GM18505 (cell line): Measurements from ENCODE around the gene STK4.

ENCODE experiments used
- ATAC-seq: cut with Tn5 transposase; IDR thresholded peaks from one replicate; pipeline ENCODE4 v1.9.1; 2021; ENCODE audit not compliant: unreplicated experiment
- POLR2A ChIP-seq: IDR thresholded peaks from 4 replicates; pipeline ENCODE4 v1.6.1; 2011; ENCODE audit warnings: borderline replicate concordance; ENCODE audit not compliant: insufficient read depth, insufficient read length; ENCODE audit errors: extremely low read depth

Gene STK4

DNA sequence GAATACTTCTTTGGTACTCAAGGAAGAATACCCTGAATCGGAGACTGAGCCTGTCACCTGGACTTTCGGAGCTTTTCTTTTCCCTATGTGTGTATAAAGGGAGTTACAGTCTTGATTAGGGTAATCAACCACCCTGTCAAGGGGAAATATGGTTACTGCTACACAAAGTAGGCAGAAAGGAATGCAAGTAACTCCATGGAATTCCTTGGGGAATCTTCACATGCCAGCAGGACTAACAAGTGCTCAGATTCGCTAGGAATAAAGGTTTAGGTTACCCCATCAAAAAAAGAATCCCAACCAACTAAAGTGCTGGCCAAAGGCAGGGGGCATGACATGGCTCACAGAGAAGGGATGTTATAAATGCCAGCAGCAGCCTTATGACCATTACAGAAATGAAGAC is 124.2 kb downstream of the STK4 start:
- no peak for TF ChIP-seq POLR2A
- ATAC-seq: no peak

DNA sequence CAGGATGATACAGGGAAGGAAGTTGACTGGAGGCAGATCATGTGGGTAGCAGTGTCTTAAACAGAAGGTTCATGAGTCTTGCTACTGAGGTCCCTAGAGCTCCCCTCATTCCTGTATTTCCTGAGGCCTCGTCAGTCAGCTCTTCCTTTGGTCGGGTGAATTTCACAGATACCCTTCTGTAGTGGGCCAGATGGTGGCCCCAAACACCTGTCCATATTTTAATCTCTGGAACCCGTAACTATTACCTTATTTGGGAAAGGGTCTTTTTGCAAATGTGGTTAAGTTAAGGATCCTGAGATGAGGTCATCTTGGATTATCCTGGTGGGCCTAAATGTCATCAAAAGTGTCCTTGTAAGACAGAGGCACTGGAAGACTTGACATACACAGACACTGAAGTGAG is 125.1 kb downstream of the STK4 start:
- ATAC-seq: no peak
- no peak for TF ChIP-seq POLR2A

DNA sequence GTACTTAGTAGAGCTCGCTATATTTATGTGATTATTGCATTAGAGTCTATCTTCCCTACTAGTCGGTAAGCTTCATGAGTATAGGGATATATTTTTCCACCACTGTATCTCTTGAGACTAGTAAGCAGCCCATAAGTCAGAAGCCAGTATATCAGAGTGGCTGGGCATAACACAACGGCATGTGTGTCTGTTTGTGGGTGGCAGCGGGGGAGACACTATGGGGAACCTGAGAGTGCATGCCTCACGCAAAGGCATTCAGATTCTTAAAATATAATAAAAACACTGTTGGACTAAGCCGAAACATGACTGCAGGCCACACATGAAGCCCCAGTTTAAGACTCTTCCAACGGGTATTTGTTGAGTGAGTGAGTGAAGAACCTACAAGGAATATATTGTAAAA is 126.6 kb downstream of the STK4 start:
- no peak for ATAC-seq
- TF ChIP-seq POLR2A: no peak

DNA sequence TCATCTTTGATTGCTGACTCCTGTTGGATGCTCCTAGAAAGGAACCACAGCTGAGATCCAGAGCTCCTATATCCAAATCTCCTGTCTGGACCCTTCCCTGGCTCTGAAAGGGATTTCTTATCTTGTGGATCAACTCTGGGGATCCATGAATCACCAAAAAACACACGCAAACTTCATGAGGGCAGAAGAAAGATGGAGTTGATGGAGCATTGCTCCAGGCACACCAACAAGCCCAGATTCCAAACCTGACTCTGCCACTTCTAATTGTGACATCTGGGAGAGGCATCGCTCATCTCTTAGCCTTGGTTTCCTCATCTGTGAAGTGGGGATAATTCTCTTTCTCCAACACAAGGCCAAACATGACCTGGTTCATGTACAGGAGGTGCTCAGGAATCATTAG is 127.9 kb downstream of the STK4 start:
- no peak for ATAC-seq
- no peak for TF ChIP-seq POLR2A

DNA sequence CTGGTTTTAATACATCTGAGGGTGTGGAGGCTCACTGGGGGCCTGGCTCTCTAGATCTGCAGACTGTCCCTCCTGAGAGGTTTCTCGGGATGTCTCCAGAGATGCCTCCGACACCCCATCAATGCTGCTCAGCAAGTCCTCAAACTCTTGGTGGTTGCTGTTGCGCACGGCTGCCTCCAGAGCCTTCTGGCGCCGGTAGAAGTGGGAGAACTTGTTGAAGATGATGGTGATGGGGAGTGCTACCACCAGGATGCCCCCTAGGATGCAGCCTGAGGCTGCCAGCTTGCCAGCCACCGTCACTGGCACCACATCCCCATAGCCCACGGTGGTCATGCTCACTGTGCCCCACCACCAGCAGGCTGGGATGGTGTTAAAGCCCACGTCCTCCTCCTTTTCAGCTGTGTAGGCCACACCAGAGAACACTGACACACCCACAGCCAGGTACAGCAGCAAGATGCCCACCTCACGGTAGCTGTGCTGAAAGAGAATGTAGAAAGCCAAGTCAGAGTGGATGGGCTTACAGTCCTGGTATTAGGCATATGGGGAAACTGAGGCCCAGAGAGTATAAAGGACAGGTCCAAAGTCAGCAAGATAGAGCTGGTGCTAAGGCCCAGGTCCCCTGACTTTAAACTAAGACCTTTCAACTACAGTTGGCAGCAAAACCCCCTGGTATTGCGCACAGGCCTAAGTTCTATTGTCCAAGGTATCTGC is 128.7 kb downstream of the STK4 start:
- ATAC-seq: no peak
- no peak for TF ChIP-seq POLR2A

DNA sequence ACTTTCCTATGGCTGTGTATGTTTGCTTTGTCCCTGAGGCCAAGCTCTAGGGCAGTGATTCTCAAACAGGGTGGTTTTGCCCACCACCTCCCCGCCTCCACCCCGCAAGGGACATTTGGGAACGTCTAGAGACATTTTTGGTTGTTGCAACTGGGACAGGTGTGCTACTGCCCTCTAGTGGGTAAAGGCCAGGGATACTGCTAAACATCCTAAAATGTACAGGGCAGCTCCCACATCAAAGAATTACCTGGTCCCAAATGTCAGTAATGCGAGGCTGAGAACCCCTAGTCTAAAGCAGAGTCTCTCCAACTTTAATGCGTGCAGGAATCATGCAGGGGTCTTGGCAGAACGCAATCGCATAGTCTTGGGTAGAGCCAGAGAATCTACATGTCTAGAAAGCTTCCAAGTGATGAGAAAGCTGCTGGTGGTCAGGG is 129.5 kb downstream of the STK4 start:
- ATAC-seq: no peak
- no peak for TF ChIP-seq POLR2A

DNA sequence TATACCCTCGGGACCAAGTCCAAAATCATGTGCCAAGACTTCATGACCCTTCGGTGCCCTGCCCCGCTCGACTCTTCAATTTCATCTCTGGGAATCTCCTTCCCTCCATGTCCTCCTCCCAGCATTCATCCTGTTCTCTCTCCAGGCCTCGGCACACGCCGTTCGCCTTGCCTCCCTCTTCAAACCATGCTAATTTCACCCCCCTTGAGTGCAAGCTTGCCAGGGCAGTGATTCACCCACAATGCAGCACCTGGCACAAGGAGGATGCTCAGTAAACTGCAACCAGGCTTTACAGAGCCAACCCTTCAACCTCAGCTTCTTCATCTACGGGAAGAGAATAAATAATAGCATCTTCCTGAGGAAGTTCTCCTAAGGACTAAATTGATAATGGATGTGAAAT is 130.5 kb downstream of the STK4 start:
- TF ChIP-seq POLR2A: no peak
- no peak for ATAC-seq

DNA sequence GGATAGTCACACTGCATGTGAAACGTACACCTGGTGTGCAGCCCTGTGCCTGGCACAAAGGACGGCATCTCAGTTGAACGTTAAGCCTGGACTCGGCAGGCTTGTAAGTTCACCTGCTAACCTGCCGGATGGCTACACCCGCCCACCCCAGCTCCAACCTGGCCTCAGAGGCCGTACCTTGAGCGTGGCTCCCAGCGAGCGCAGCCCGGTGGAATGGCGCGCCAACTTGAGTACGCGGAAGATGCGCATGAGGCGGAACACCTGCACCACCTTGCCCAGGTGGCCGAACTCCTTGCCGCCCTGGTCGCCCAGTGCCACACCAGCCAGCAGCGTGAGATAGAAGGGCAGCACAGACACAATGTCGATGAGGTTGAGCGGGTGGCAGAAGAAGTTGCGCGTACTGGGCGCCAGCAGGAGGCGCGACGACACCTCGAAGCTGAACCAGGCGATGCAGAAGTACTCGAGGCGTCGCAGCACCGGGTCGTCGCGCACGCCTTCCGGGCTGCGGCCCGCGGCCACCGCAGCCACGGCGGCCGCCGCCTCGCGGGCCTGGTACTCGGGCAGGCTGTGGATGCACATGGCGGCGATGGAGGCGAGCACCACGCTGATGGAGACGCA is 131.3 kb downstream of the STK4 start:
- no peak for TF ChIP-seq POLR2A
- ATAC-seq: no peak

DNA sequence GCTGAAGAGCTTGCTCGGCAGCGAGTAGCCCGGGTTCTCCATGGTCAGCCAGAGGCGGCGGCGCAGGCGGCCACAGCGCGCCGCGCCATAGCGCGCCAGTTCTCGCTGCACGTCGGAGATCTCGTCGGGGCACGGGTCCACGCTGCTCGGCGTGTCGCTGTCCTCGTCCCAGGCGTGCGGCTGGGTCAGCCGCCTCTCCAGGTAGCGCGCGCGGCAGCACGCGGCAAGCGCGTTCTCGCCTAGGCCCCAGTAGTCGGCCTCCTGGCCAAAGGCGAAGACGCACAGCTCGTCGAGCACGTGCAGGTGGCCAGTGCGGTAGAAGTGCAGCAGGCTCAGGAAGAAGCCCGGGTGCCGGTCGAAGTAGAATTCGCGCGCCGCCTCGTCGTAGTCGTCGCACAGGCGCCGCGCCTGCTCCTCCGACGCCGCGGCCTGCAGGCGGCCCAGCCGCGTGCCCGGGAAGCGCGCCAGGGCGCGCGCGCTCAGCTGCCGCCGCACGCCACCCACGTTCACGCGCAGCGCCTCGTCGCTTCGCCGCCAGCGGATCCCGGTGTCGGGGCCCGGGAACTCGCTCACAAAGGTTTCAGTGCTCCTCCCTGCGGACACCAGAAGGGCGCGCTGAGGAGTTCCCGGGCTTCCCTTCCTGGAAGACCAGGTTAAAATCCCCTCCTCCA is 131.9 kb downstream of the STK4 start:
- no peak for ATAC-seq
- no peak for TF ChIP-seq POLR2A

DNA sequence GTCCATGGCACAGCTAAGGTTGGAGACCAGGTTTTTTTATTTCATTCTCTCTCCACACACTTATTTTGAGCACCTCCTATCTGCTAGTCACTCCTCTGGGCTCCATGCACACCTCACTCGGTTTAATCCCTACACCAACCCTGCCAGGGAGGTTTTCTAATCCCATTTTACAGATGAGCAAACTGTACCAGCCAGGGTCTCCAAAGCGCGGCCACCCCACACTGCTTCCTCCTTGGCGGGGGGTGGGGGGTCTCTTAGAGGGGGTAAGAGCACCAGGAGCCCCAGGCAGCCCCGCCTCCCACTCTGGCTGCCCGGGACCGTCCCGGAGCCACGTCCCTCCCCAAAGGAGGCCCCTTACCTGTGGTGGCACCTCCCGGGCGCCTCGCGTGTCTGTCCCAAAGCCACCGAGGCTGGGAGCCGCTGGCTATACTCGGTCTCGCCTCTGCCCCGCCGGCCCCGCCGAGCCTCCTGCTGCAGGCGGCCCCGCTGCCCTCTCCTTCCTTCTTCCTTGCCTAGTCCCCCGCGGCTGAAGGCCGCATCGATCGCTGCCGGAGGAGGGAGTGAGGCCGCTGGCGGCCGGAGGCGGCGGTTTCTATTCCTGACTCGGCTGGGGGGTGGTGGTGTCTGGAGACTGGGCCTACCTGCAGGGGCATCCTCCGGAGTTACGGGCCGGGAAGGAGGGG is 134.4 kb downstream of the STK4 start, which contains the start of gene KCNS1:
TSS of gene KCNS1 (minus strand) at position 565 of the 683 bp plus-strand sequence. CDS start 1,891 bp downstream, outside the sequence.
- no peak for ATAC-seq
- TF ChIP-seq POLR2A: no peak

DNA sequence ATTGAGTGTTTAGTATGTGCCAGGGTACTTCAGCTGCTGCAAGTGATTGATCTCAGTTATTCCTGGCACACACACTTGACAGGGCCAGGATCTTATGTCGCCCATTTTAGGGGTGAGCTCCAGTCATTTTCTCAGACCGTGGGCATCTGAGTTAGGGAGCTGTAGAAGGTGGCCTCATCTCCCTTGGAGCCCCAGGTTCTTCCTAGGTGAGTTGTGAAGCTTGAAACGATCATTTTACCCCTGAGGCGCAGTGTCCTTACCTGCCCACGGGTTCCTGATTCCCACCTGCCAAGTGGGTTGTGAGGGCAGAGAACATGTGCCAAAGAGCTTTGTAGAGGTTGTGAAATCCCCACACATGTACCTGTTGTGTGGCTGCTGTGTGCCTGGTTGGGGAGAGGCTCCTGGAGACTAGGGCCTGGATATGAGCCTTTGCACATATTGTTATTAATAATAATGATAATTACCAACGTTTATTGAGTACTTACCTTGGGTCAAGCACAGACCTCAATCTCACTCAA is 135.1 kb downstream of the STK4 start:
- no peak for ATAC-seq
- TF ChIP-seq POLR2A: no peak

DNA sequence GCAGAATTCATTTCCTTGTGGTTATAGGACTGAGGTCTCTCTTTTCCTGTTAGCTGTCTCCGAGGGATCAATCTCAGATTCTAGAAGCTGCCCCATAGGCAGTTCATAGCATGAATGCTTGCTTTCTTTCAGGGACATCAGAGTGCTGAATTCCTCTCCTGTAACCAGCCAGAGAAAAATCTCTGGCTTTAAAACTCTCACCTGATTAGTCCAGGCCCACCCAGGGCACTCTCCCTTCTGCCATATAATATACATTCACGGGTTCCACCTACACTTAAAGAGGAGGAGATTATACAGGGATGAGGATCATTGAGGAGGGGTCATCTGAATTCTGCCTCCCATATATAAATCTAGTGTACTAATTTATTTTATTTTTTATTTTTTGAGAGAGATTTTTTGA is 136.8 kb downstream of the STK4 start:
- ATAC-seq: no peak

DNA sequence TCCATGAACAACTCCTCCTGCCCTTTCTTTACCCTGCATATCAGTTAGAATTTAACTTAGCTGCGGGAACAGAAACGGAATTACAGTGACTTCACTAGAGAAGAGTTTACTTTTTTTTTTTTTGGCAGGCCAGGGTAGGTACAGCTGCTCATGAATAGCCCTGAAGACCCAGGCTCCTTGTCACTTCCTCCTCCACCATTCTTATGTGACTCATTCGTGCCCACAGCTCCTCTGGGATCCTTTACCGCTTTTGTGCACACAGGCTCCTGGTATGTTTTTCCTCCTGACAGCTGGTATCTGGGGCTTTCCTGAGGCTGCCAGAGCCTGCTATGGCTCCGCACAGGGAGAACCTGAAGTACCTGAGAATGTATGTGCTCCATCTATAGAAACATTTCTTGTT is 138.5 kb downstream of the STK4 start:
- no peak for ATAC-seq
- TF ChIP-seq POLR2A: no peak

More for the DNA sequence above, 136.8 kb downstream of the STK4 start:
- no peak for TF ChIP-seq POLR2A
